HEK293 (cell line): ENCODE results near the gene NUP210.

Source experiments
- AEBP2 ChIP-seq: fragments of 450-650 bp; formaldehyde crosslinking; IDR thresholded peaks from 2 replicates; pipeline ENCODE4 v1.5.1; 2016; ENCODE audit warnings: missing biosample characterization, missing genetic modification characterization, borderline replicate concordance
- EGR2 ChIP-seq: fragments of 450-650 bp; formaldehyde crosslinking; IDR thresholded peaks from 2 replicates; pipeline ENCODE4 v1.5.1; 2016; ENCODE audit warnings: low read depth, missing biosample characterization, missing genetic modification characterization
- KLF8 ChIP-seq: fragments of 450-650 bp; formaldehyde crosslinking; IDR thresholded peaks from 2 replicates; pipeline ENCODE4 v1.5.1; 2016; ENCODE audit warnings: missing biosample characterization, missing genetic modification characterization
- OSR2 ChIP-seq: fragments of 450-650 bp; formaldehyde crosslinking; IDR thresholded peaks from 2 replicates; pipeline ENCODE4 v1.5.1; 2016; ENCODE audit warnings: missing biosample characterization, missing genetic modification characterization
- PRDM10 ChIP-seq: fragments of 450-650 bp; formaldehyde crosslinking; IDR thresholded peaks from 2 replicates; pipeline ENCODE4 v1.5.1; 2016; ENCODE audit warnings: missing biosample characterization, missing genetic modification characterization
- REST ChIP-seq: fragments of 450-650 bp; formaldehyde crosslinking; IDR thresholded peaks from 2 replicates; pipeline ENCODE4 v1.5.1; 2016; ENCODE audit warnings: missing biosample characterization, missing genetic modification characterization
- SP3 ChIP-seq: fragments of 450-650 bp; formaldehyde crosslinking; IDR thresholded peaks from 2 replicates; pipeline ENCODE4 v1.5.1; 2016; ENCODE audit warnings: missing biosample characterization, missing genetic modification characterization
- SP7 ChIP-seq: fragments of 450-650 bp; formaldehyde crosslinking; IDR thresholded peaks from 2 replicates; pipeline ENCODE4 v1.5.1; 2016; ENCODE audit warnings: missing biosample characterization, missing genetic modification characterization
- YY2 ChIP-seq: fragments of 450-650 bp; formaldehyde crosslinking; IDR thresholded peaks from 2 replicates; pipeline ENCODE4 v1.5.1; 2016; ENCODE audit warnings: missing biosample characterization, missing genetic modification characterization
- ZBTB10 ChIP-seq: fragments of 450-650 bp; formaldehyde crosslinking; IDR thresholded peaks from 2 replicates; pipeline ENCODE4 v1.5.1; 2016; ENCODE audit warnings: missing biosample characterization, missing genetic modification characterization
- ZBTB20 ChIP-seq: fragments of 450-650 bp; formaldehyde crosslinking; IDR thresholded peaks from 2 replicates; pipeline ENCODE4 v1.5.1; 2016; ENCODE audit warnings: missing biosample characterization, missing genetic modification characterization
- ZBTB8A ChIP-seq: fragments of 450-650 bp; formaldehyde crosslinking; IDR thresholded peaks from 2 replicates; pipeline ENCODE4 v1.5.1; 2016; ENCODE audit warnings: missing biosample characterization, missing genetic modification characterization
- ZNF10 ChIP-seq: fragments of 450-650 bp; formaldehyde crosslinking; IDR thresholded peaks from 2 replicates; pipeline ENCODE4 v1.5.1; 2017; ENCODE audit warnings: missing biosample characterization, missing genetic modification characterization
- ZNF114 ChIP-seq: fragments of 450-650 bp; formaldehyde crosslinking; IDR thresholded peaks from 2 replicates; pipeline ENCODE4 v1.5.0; 2017; ENCODE audit warnings: missing biosample characterization, missing genetic modification characterization
- ZNF221 ChIP-seq: fragments of 450-650 bp; formaldehyde crosslinking; IDR thresholded peaks from 2 replicates; pipeline ENCODE4 v1.5.1; 2017; ENCODE audit warnings: missing biosample characterization, missing genetic modification characterization, borderline replicate concordance
- ZNF266 ChIP-seq: fragments of 450-650 bp; formaldehyde crosslinking; IDR thresholded peaks from 2 replicates; pipeline ENCODE4 v1.5.1; 2016; ENCODE audit warnings: missing biosample characterization, missing genetic modification characterization, low read depth
- ZNF423 ChIP-seq: fragments of 450-650 bp; formaldehyde crosslinking; IDR thresholded peaks from 2 replicates; pipeline ENCODE4 v1.5.1; 2016; ENCODE audit warnings: missing biosample characterization, missing genetic modification characterization
- ZNF473 ChIP-seq: fragments of 450-650 bp; formaldehyde crosslinking; IDR thresholded peaks from 2 replicates; pipeline ENCODE4 v1.5.1; 2017; ENCODE audit warnings: missing biosample characterization, missing genetic modification characterization
- ZNF571 ChIP-seq: fragments of 450-650 bp; formaldehyde crosslinking; IDR thresholded peaks from 2 replicates; pipeline ENCODE4 v1.5.0; 2017; ENCODE audit warnings: missing biosample characterization, missing genetic modification characterization
- ZNF623 ChIP-seq: fragments of 450-650 bp; formaldehyde crosslinking; IDR thresholded peaks from 2 replicates; pipeline ENCODE4 v1.5.1; 2016; ENCODE audit warnings: missing biosample characterization, missing genetic modification characterization
- ZNF670 ChIP-seq: fragments of 450-650 bp; formaldehyde crosslinking; IDR thresholded peaks from 2 replicates; pipeline ENCODE4 v1.5.1; 2016; ENCODE audit warnings: missing biosample characterization, missing genetic modification characterization, low read depth
- ZNF692 ChIP-seq: fragments of 450-650 bp; formaldehyde crosslinking; IDR thresholded peaks from 2 replicates; pipeline ENCODE4 v1.5.1; 2016; ENCODE audit warnings: missing biosample characterization, missing genetic modification characterization
- ZSCAN30 ChIP-seq: fragments of 450-650 bp; IDR thresholded peaks from 2 replicates; pipeline ENCODE4 v1.5.1; 2018; ENCODE audit warnings: missing biosample characterization, mild to moderate bottlenecking, missing genetic modification characterization, moderate library complexity
- ZSCAN4 ChIP-seq: fragments of 450-650 bp; formaldehyde crosslinking; IDR thresholded peaks from 2 replicates; pipeline ENCODE4 v1.5.1; 2017; ENCODE audit warnings: missing biosample characterization, missing genetic modification characterization

NUP210 gene

GRCh38 chr3:13282986-13283876, 136.9 kb downstream of the NUP210 start (continued):
- TF ChIP-seq ZSCAN4 (no peak), YY2 (no peak), SP3 (tag by site-specific recombination) (peak; percentile 51; the same call in 1 of the 2 replicates), ZNF670 (tag by site-specific recombination) (no peak), EGR2 (tag by site-specific recombination) (peak; percentile 46; the same call in 1 of the 2 replicates), ZNF266 (no peak), ZNF114 (tag by site-specific recombination) (no peak), KLF8 (tag by site-specific recombination) (peak; percentile 45; the same call in 1 of the 2 replicates), ZNF221 (no peak), ZSCAN30 (peak; percentile 22; the same call in 1 of the 2 replicates), ZNF473 (tag by site-specific recombination) (no peak), ZNF423 (tag by site-specific recombination) (peak; percentile 79; the same call in 1 of the 2 replicates), ZBTB8A (tag by site-specific recombination) (peak; percentile 82), REST (tag by site-specific recombination) (peak; percentile 68; the same call in 1 of the 2 replicates), ZNF692 (no peak), OSR2 (tag by site-specific recombination) (no peak), SP7 (peak; percentile 16; the same call in 1 of the 2 replicates), ZBTB10 (0 out of 2 replicates have a peak, but pooled peaks have one; percentile 23), AEBP2 (tag by site-specific recombination) (no peak), ZNF623 (tag by site-specific recombination) (no peak), ZNF571 (tag by site-specific recombination) (no peak), ZBTB20 (tag by site-specific recombination) (peak; percentile 67; the same call in 1 of the 2 replicates), PRDM10 (tag by site-specific recombination) (peak; percentile 51; the same call in 1 of the 2 replicates), ZNF10 (tag by site-specific recombination) (0 out of 2 replicates have a peak, but pooled peaks have one; percentile 24)
